GM19043 (cell line): ENCODE results near the gene NPEPL1.
A peak's percentile ranks its signal among the peaks of the same experiment; 100 is the strongest.
"Not testable (repeated sequence)": the region's sequence is repeated elsewhere in the genome, so short reads cannot be mapped to it uniquely, and the experiment has no call there.

ENCODE experiments used
- ATAC-seq: cut with Tn5 transposase; IDR thresholded peaks from one replicate; pipeline ENCODE4 v1.9.1; 2021; ENCODE audit warnings: low read depth; ENCODE audit not compliant: unreplicated experiment

The NPEPL1 gene

DNA sequence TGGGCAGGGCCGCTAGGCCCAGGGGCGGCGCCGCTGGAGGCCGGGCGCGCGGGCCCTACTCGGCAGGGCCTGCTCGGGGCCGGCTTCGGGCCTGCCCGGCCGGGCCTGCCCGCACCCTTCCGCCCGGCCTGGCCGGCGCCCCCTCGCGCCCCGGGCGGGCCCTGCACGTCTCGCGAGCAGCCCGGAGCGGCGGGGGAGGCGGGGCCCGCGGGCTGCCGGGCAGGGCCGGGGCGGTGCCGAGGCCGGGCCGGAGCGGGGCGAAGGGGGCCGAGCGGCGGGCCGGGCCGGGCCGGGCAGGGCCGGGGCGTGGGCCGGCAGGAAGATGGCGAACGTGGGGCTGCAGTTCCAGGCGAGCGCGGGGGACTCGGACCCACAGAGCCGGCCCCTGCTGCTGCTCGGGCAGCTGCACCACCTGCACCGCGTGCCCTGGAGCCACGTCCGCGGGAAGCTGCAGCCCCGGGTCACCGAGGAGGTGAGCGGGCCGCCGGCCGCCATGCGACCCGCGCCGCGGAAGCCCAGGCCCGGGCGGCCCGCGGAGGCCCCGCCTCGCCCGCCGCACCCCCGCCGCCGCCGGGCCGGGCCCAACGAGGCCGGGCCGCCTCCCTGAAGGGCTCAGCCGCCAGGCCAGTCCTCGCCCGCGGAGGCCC is at the start of gene NPEPL1:
Gene NPEPL1, plus strand, starts transcription at position 222 of the 647 bp plus-strand sequence. Its CDS starts 101 bp downstream, at position 323.
- peak; percentile 81 for ATAC-seq

GRCh38 chr20:58642896-58643295 is 49.7 kb upstream of the NPEPL1 start:
- not testable (repeated sequence) for ATAC-seq

- no peak for ATAC-seq
Observed at GRCh38 chr20:58645412-58645968, 47.1 kb upstream of the NPEPL1 start.

- ATAC-seq: no peak
Observed at GRCh38 chr20:58646257-58646656, 46.3 kb upstream of the NPEPL1 start.

DNA sequence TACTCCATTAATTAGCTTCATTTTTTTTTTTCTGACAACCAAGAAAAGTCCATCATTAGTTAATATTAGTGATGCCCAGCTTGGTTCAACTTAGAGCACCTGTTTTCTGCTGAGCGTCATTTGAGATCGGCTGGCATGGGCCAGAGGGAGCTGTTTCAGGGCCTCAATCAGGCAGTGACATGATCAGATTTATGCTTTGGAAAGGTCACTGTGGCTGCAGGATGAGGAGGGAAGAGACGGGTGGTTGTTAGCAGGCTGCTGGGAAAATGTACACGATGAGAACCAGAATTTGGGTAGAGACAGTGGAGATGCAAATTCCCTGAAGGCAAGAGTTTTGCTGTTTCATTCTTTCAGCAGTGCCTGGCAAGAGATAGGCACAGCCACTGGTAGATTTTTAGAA is 45.9 kb upstream of the NPEPL1 start:
- no peak for ATAC-seq

DNA sequence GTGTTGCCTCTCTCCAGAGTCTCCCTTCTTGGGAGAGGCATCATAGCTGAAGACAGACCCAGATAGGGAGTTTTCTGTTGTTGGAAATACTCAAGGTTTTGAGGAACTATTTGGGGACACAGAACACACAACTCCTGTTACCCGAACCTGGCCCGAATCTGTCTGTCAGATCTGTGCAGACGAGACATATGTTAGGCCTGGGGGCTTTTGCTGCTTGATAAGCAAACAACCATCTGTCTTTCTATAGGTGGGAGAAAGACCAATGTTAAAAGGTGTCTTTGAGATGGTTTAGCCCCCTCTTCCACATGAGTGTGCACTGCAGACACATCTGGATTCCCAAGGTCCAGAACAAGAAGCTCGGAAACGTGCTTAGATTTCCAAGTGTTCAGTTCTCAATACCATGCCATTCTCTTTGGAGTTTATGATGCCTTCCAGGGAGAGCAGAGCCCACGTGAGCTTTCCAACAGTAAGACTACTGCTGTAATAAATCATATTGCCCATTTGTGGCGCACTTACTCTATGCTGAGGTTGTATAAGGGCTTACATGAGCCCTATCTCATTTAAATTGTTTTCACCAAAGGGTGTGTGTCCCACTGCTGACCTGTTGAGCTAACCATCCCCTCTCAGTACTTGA is 45.3 kb upstream of the NPEPL1 start:
- ATAC-seq: no peak

DNA sequence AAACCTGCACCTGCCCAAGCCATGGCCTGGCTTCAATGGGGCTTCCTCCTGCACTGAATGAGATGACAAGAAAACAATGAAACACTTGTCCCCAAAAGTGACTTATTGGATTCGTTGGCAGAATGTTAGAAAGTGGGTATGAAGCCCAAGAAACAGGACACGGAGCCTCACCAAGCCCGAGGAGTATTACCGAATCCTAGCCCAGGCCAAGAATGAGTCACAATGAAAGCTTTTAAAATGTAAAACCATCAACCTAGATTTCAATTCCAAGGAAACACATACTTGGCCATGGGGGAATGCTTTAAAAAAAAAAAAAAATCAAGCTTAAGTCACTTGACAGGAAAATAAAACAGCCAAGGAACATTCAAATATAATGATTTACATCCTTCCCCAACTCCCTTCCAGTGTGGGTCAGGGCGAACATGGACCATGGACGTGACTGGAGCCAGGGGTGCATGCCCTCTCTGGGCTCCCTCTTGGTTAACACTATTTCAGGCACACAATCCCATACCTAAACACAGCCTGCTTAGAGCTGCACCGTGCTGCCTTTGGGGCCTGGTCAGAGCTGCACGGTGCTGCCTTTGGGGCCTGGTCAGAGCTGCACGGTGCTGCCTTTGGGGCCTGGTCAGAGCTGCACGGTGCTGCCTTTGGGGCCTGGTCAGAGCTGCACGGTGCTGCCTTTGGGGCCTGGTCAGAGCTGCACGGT is 44.7 kb upstream of the NPEPL1 start:
- no peak for ATAC-seq

DNA sequence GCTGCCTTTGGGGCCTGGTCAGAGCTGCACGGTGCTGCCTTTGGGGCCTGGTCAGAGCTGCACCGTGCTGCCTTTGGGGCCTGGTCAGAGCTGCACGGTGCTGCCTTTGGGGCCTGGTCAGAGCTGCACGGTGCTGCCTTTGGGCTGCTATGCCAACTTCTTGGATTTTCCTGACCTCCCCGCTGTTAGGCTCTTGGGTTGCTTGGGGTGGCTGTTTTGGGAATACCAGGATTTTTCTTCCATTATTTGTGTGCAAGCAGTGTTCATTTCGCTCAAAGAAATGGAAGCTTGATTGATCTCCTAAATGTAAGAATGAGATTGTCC is 44.1 kb upstream of the NPEPL1 start:
- ATAC-seq: not testable (repeated sequence)

- no peak for ATAC-seq
Observed at GRCh38 chr20:58649288-58650180, 43.1 kb upstream of the NPEPL1 start.

DNA sequence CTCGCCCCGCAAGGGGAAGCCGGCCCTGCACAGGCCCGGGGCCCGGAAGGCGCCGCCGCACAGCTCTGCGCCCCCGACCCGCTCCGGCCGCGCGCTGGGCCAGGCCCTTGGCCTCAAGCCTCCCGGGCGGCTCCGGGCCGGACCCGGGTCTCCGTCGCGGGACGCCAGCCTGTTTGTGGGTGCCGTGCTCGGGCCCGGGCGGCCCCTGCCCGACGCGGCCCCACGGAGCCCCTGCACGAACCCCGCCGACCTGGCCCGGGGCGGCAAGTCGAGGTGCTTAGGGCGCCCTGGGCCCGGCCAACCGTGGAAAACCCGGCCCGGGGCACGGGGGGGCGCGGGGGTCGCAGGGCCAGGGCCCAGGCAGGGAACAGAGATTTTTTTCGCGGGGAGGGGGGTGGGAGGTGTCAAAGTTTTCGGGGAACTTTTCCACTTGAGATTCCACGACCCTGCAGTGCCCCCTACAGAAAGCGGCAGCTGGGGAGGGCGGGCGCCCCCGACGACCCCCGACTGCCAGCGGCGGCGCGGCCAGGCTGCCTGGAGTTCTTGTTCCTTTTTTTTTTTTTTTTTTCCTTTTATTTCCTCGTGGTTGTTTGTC is 42.3 kb upstream of the NPEPL1 start:
- no peak for ATAC-seq

DNA sequence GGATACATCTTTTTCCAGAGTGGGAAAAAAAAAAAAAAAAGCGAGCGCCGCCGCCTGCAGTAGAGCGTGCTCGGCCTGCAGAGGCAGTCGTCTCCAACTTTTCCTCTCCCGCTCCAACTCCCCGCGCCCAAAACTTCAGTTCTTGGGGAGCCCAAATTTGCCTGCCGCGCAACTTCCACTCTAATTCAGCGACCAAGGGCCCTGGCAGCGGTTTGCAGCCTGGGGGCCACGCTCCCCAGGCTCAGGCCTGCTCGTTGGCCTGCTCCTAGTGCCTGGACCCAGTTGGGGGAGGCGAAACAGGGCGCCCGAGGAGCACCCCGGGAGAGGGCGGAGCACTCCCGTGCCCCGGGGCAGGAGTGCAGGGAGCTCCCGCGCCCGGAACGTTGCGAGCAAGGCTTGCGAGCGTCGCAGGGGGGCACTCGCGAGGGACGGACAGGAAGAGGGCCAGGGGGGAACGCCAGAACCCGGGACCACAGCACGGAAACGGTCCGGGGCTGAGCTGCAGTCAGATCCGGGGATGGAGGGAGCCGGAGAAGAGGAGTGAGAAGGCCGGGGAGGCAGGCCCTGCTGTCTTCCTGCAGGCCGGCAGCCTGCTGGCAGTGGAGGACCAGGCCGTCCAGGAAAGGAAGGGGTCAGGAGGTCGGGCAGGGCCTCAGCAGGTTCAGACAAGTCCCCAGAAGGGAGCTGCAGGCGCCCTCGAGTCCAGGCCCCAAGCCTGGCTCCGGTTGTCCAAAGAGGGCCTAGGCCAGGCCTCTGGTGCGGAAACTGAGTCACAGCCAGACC is 41.6 kb upstream of the NPEPL1 start, which contains the start of gene STX16:
Gene STX16, plus strand, starts transcription at position 508 of the 783 bp plus-strand sequence. CDS start 724 bp downstream, outside the sequence.
- peak; percentile 65 for ATAC-seq

DNA sequence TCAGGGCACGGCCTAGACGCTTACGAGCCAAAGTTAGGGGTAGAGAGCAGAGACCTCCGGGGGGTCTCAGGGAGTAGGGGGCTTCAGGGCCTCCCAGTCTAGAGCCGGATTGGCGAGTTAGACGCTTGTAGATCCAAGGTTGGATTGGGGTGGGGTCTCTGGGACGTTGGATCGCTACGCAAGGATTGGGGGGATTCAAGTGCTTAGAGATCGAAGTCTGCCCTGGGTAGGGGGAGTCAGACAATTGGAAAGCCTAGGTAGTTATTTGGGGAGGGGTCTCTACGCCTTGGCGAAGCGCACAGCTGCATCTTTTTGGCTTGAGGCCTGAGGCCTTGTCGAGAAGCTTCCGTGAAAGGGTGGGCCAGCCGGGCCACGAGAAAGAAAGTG is 41.0 kb upstream of the NPEPL1 start:
- ATAC-seq: no peak

DNA sequence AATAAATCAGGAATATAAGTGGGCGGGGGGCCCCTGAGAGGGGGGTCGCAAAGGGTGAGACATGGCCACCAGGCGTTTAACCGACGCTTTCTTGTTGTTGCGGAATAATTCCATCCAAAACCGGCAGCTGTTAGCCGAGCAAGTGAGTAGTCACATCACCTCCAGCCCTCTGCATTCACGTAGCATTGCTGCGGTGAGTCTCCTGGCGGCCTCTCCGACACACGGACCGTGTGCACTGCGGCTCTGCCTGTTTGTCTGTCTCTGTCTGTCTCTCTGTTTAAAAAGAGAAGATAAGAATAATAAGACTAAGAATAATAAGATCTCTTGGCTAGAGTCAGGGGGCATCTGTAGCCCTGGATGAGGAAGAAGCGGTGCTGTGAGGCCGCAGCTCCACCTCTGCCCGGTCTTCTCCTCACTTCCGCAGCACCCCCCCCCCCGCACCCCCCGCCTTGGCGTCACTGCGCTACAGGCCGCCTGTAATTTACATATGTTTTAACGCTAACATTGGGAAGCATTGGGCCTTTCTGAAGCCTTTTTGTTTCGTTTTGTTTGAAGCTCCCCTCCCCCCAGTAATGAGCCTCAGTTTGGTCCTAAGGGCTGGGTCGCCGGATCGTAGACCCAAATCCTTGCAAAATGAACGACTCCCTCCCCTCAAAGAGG is 40.5 kb upstream of the NPEPL1 start:
- no peak for ATAC-seq

DNA sequence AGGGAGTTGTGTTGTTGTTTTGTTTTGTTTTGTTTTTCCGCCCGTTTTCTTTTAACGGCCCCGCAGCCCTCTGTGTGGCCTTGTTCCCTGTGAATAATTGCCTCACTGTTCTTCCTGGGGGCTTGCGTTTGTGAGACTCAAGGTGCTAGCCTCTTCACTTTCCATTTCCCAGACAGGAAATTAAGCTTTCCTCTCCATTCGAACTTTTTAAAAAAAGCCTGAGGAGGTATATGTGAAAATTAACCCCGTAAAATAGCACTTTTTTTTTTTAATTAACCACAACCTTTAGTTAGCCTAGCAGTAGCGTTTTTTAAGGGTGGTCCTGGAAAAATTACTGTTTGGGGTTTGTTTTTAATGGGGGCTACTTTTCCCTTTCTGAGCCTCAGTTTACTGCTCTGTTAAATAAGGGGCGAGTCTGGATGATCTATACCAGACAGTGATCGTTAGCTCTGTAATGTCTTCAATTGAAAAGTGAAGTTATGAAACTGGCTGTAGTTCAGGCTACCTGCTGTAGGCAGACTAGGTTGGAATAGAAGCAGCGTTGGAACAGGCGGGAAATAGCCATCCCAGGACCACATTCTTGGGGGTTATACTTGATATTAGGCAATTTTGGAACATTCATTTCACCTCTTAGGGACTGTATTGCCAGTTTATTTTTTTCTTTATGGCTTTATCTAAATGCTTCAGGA is 39.9 kb upstream of the NPEPL1 start:
- ATAC-seq: no peak

GRCh38 chr20:58654337-58654736 is 38.3 kb upstream of the NPEPL1 start:
- no peak for ATAC-seq

DNA sequence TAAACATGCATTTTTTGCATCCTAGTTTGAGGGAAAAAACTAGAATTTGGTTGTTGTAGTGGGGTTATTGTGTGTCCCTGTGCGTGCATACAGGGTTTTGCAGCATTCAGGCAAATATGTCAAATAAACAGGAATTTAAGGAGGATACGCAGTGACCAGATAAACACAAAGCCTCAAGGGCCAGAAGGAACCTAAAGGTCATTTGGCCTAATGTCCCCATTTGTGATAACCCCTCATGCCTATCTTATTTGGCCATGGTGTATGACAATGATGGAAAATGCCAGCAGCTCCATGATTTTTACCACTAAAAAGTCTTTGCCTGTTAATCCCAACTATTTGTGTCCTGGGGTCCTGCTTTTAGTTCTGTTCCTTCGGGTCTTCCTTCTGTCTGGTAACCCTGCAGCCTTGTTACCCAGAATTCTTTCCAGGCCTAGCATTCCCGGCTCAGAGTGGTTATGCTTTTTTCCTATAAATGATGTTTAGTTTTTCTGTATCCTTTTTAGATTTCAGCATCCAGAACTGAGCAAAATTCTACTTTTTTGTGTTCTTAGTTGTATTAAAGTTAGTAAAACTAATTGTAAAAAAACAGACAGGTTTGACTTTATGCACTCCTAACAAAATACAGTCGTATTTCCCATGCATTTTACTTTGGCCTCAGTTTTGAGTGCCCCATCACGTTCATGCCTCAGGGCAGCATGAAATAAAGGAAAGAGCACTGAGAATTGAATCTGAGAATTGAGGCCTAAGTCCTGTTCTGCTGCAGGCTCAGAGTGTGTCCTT is 37.1 kb upstream of the NPEPL1 start:
- no peak for ATAC-seq

DNA sequence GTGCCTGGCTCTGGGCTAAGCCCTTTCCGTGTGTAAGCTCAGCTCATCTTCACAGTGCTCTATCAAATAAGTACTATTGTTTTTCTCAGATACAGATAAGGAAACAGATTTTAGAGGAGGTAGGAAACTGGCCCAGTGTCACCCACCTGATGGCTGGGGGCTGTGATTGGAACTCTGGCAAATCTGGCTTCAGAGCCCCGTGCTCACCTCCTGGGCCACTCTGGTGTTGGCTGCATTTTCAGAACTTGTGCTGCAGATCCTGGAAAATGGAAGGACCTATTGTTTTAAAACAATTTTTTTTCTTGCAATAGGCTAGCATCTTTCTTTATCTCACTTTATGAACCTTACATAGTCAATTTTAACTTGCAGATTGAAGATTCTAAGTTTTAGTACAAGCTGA is 35.8 kb upstream of the NPEPL1 start:
- no peak for ATAC-seq

DNA sequence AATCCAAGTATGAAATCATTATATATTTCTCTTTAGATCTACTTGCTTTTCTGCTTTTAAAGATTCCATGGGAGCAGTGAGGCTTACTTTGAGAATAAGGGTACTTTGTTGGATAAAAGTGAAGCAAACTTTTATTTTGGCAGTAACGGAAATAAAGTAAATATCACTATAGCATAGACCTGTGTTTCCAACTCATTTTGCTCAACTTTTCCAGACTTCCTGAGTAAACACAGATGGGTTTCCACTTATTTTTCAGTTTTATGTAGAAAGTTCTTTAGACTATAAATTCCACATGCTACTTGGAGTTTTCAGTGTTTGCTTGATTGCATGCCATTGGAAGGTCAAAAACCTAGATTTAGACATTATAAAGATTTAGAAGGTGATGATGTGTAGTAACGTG is 35.3 kb upstream of the NPEPL1 start:
- ATAC-seq: no peak
